Upper lobe of right lung (tissue), 1 donor: Measurements from ENCODE around the gene SLC9A9. TPM values are rescaled to one million over a fixed set of nuclear protein-coding genes. Genes with fewer than 3 reads are reported as not detected.

Experiments
- ATAC-seq: fragments of 200-7000 bp; cut with Tn5 transposase; one replicate; pipeline ENCODE4 v1.9.1; 2020; ENCODE audit warnings: mild to moderate bottlenecking, moderate library complexity
- DNase-seq: peaks from one replicate; pipeline ENCODE4 v3.0.0-alpha.2; 2020
- H3K27ac ChIP-seq: fragments of 200-600 bp; one replicate; pipeline ENCODE4 v1.8.0; 2022
- H3K27me3 ChIP-seq: fragments of 200-600 bp; one replicate; pipeline ENCODE4 v1.8.0; 2022; ENCODE audit warnings: mild to moderate bottlenecking
- H3K36me3 ChIP-seq: fragments of 200-600 bp; one replicate; pipeline ENCODE4 v1.8.0; 2022
- H3K4me1 ChIP-seq: fragments of 200-600 bp; one replicate; pipeline ENCODE4 v1.8.0; 2022
- H3K4me3 ChIP-seq: fragments of 200-600 bp; one replicate; pipeline ENCODE4 v1.8.0; 2022; ENCODE audit warnings: mild to moderate bottlenecking
- H3K9me3 ChIP-seq: fragments of 200-600 bp; one replicate; pipeline ENCODE4 v1.8.0; 2022
- intact Hi-C: fragments of 100-400 bp; cut with DNase I; formaldehyde crosslinking; loops from one replicate; pipeline ENCODE4 v1.11.0; 2022
- total RNA-seq: library from RNA; stranded (reverse); fragmentation: NEBNext Ultra II Directional; extraction: Animal tissue kit (Norgen Biotek cat#: 25700); gene quantifications from one replicate; pipeline ENCODE4 v1.2.1, GENCODE V29; 2021
- TF ChIP-seq, protein P1 (sequence below): fragments of 200-600 bp; IDR thresholded peaks from one replicate; pipeline ENCODE4 v1.8.0; 2022; ENCODE audit warnings: antibody characterized with exemption
- donor health status: DM: no; HTN: yes; CAD: no; lungs with severe emphysema.

Gene SLC9A9
- total RNA-seq, 1 donor from 2014 or later = 13.3 TPM

DNA sequence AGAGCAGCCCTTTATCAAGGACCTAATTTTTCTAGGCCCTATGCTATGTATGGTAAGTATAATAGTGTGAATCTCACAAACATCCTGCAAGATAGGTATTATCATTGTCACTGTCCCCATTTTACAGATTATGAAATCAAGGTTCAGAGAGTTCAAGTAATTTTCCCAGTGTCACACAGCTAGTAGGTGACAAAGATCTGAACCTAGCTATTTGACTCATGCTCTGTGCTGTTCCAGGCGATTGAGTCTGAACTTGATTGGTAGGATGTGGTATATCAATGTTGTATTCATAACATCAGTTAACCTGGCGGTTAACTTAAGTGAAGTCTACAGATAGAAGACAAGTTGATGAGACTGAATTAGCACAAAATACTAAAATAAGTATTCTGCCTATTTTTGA is 498.8 kb downstream of the SLC9A9 start:
- H3K27me3 ChIP-seq = no peaks in the 10 kb centered on the region
- no peak overlapping the region for H3K27ac ChIP-seq
- no peaks in the 10 kb centered on the region for H3K4me1 ChIP-seq
- intact Hi-C loops = no loop called here
- DNase-seq = no peak
- no peaks in the 10 kb centered on the region for H3K9me3 ChIP-seq
- no peak overlapping the region for H3K4me3 ChIP-seq
- no peak for ATAC-seq
- no peaks in the 10 kb centered on the region for H3K36me3 ChIP-seq
- TF ChIP-seq, protein P1, sequence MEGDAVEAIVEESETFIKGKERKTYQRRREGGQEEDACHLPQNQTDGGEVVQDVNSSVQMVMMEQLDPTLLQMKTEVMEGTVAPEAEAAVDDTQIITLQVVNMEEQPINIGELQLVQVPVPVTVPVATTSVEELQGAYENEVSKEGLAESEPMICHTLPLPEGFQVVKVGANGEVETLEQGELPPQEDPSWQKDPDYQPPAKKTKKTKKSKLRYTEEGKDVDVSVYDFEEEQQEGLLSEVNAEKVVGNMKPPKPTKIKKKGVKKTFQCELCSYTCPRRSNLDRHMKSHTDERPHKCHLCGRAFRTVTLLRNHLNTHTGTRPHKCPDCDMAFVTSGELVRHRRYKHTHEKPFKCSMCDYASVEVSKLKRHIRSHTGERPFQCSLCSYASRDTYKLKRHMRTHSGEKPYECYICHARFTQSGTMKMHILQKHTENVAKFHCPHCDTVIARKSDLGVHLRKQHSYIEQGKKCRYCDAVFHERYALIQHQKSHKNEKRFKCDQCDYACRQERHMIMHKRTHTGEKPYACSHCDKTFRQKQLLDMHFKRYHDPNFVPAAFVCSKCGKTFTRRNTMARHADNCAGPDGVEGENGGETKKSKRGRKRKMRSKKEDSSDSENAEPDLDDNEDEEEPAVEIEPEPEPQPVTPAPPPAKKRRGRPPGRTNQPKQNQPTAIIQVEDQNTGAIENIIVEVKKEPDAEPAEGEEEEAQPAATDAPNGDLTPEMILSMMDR = no peak

DNA sequence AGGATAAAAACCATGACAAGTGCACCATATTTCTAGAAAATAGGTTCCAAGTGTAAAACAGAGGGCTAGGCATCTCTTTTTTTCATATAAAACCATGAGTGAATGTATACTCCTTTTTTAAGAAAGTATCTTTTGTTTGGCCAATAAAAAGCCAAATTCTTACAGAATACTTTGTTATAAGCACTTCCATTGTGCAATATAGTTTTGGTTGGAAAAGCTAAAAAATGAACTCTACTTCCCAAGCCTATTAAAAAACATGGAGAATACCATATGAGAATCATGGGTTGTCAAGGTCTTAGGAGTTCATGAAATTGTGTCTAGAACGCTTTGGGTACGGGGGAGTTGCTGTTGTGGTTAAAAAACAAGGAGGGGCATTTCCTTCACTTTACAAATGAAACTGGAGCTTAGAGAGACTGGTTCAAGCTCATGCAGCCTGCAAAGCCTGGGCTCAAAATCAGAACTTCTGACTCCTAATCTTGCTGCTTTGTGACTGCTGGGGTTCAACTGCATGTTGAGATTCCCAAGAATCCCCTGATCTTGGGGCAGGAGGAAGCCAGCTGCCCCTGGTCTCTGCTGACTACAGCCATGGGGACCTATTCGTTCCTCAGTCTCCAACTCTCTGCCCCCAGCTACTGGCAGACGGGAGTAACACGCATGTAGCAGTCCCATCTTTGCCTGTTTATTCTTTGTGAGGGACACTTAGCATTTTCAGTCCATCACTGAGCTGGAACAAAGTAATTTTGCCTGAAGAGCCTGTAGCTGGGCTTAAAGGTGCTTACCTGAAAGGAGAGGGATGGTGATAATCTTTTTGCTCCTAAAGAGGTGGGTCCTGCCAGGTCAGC is 499.6 kb downstream of the SLC9A9 start:
- Histone ChIP-seq H3K36me3 (no peaks in the 10 kb centered on the region), H3K27ac (no peak overlapping the region), H3K4me3 (no peak overlapping the region), H3K27me3 (no peaks in the 10 kb centered on the region), H3K9me3 (no peaks in the 10 kb centered on the region), H3K4me1 (no peaks in the 10 kb centered on the region)
- intact Hi-C loops = no loop called here
- DNase-seq = no peak
- TF ChIP-seq, protein P1 = no peak
- no peak for ATAC-seq

DNA sequence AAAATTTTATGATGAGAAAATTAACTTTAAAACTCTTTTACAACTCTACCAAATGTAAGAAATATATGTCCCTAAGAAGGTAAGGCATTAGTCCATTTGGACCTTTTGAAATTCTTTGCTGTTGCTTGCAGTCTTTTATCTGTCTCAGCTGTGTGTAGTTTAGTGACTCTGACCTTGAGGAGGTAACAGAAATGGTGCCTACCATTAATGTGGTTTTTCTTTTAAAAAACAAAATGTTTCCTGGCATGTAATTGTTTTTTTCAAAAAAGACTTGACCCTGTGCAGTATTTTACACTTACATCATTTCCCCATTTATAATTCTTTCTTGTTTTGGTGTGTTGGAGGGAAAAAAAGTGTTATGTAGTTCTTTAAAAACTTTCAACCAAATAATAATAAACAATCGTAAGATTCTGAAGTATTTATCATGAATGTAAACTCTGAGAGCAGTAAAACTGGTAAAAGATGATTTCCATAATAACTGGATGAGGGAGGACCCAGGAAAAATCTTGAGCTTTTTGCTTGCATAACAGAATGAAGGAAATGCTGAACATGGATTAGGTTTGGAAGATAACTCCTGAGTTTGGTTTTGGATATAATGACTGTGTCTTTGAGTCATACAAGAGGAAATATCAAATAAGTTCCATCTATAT is 503.6 kb downstream of the SLC9A9 start:
- Histone ChIP-seq H3K27me3 (no peaks in the 10 kb centered on the region), H3K36me3 (no peaks in the 10 kb centered on the region), H3K9me3 (no peaks in the 10 kb centered on the region), H3K4me1 (no peaks in the 10 kb centered on the region), H3K27ac (no peak overlapping the region), H3K4me3 (no peak overlapping the region)
- DNase-seq (no peak), ATAC-seq (no peak)
- intact Hi-C loops = no loop called here
- TF ChIP-seq, protein P1 = no peak

DNA sequence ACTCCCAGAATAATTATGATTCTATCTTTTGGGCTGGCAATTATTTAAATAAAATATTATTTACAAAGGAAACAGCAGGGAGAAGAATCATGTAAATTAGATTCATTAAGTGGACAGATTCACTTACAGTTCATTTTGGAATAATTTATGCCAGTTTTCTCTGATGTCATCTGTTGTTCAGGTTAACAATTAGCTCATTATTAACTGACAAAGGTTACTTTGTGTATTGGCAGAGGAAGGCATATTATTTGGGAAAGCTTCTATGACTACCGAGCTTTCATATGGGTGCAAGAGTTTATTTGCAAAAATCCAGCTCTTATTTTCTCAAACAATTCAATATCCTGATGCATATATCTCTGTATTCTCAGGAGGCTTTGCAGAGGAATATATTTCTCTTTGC is 504.3 kb downstream of the SLC9A9 start:
- no peak overlapping the region for H3K4me3 ChIP-seq
- ATAC-seq = no peak
- H3K9me3 ChIP-seq = no peaks in the 10 kb centered on the region
- intact Hi-C loops = no loop called here
- H3K36me3 ChIP-seq = no peaks in the 10 kb centered on the region
- H3K27ac ChIP-seq = no peak overlapping the region
- TF ChIP-seq, protein P1 = no peak
- no peak for DNase-seq
- H3K4me1 ChIP-seq = no peaks in the 10 kb centered on the region
- no peaks in the 10 kb centered on the region for H3K27me3 ChIP-seq

DNA sequence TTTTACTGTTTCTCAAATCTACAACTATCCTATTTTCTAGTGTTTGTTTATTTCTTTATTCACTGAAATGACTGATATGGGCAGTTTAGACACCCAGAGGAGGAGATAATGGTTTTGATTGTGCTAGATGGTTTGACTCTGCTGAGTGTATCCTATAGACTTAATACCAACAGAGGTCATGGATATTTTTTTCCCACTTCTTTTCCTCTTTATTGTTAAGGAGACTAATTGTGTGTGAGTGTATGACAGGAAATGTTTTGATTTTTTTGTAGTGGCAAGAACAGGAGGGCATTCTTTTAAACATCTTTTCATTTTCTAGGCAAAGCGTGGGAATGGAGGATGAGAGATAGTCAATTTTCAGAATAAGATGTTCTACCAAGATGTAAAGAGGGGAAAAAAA is 505.2 kb downstream of the SLC9A9 start:
- TF ChIP-seq, protein P1 = no peak
- DNase-seq = no peak
- intact Hi-C loops = no loop called here

More for the DNA sequence above, 505.2 kb downstream of the SLC9A9 start:
- no peaks in the 10 kb centered on the region for H3K4me1 ChIP-seq
- no peaks in the 10 kb centered on the region for H3K9me3 ChIP-seq
- no peaks in the 10 kb centered on the region for H3K27me3 ChIP-seq
- no peak overlapping the region for H3K4me3 ChIP-seq
- no peak overlapping the region for H3K27ac ChIP-seq
- ATAC-seq = no peak
- no peaks in the 10 kb centered on the region for H3K36me3 ChIP-seq
